Measurements from ENCODE around the gene DCPS. TPM values are rescaled to one million over a fixed set of nuclear protein-coding genes. Genes with fewer than 3 reads are reported as not detected.

The DCPS gene
- total and polyA plus RNA-seq, 4 donors = 10.7 to 26.3 (median 20.4) TPM

DNA sequence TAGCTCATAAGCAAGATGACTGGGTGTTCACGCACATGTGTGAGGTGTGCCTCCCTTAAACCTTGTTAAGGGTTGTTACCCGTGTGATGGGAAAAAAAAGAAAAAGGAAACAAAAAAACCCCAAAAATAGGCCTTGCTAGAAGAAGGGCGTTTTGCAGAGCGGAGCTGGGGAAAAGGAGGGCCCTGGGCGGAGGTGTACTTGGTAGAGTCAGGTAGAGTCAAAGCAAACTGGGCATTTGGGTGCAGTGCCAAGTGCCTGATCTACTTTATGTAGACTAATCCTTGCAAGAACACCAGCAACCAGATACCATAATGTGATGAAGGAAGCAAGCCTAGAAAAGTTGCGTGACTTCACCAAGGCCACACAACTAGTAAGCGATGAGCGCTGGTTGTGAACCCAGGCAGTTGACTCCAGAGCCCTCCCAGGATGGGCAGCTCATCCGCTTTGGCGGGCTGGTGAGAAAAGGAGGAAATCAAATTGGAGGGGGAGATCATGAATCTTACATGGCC is 22.1 kb upstream of the DCPS start:
- DNase-seq (no peak), ATAC-seq (ENCODE audit: insufficient read depth, low FRiP score) (no peak)
- peaks cover 4 to 16% (median 8%) of the 10 kb centered on the region in 5 donors for H3K4me1 ChIP-seq (ENCODE audit: control insufficient read depth in 5 of 5, insufficient read depth in 5 of 5, low read length in 5 of 5)
- peaks cover 0 to 11% (median 4%) of the 10 kb centered on the region in 4 donors for H3K36me3 ChIP-seq (ENCODE audit: control insufficient read depth in 4 of 4, insufficient read depth in 4 of 4, low read length in 4 of 4)
- H3K27ac ChIP-seq (ENCODE audit: low read depth in 1 of 2, low read length in 1 of 2) = peak overlapping the region; percentile 82 to 88
- H3K27me3 ChIP-seq (ENCODE audit: control insufficient read depth in 3 of 3, insufficient read depth in 3 of 3, low read length in 2 of 3) = no peaks in the 10 kb centered on the region
- H3K9me3 ChIP-seq (ENCODE audit: control insufficient read depth in 4 of 4, insufficient read depth in 3 of 4, low read length in 3 of 4) = no peaks in the 10 kb centered on the region
- no peak overlapping the region for H3K9ac ChIP-seq (ENCODE audit: insufficient read depth in 1 of 2, low read length in 2 of 2)
- TF ChIP-seq CTCF (IDR thresholded peaks at IDR 0.05; ENCODE audit: control extremely low read depth, extremely low read depth) = no peak
- no peak overlapping the region for H3K4me3 ChIP-seq
- 71 to 75% methylated on average over 10 of the region's 10 CpGs for WGBS, 2 donors

DNA sequence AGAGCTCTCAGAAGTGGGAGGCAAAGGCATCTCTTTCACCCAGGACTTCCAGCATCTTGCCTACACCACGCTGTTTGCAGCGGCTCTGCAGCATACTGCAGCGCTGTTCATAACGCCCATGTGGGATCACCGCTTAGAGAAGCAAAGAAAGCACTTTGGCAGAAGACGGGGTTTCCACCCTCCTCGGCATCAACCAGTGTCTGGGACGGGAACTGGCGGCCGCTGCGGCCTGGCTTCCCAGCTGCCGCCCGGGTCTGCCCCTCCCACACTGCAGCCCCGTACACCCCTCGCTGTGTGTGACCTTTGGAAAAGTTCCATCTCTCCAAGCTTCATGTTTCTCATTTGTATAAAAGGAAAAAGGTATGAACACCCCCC is 21.5 kb upstream of the DCPS start:
- H3K9ac ChIP-seq (ENCODE audit: insufficient read depth in 1 of 2, low read length in 2 of 2) = peak overlapping the region; percentile 67 to 70
- H3K27ac ChIP-seq (ENCODE audit: low read depth in 1 of 2, low read length in 1 of 2) = peak overlapping the region; percentile 82 to 88
- H3K9me3 ChIP-seq (ENCODE audit: control insufficient read depth in 4 of 4, insufficient read depth in 3 of 4, low read length in 3 of 4) = no peaks in the 10 kb centered on the region
- ATAC-seq (ENCODE audit: insufficient read depth, low FRiP score) = peak; percentile 31
- no peak for TF ChIP-seq CTCF (IDR thresholded peaks at IDR 0.05; ENCODE audit: control extremely low read depth, extremely low read depth)
- H3K4me3 ChIP-seq = peak overlapping the region; percentile 41
- DNase-seq = peak; percentile 61 to 78 (median 73)
- WGBS, 2 donors = 2 to 4% methylated on average over 15 of the region's 15 CpGs
- H3K4me1 ChIP-seq (ENCODE audit: control insufficient read depth in 5 of 5, insufficient read depth in 5 of 5, low read length in 5 of 5) = peaks cover 4 to 16% (median 8%) of the 10 kb centered on the region in 5 donors
- peaks cover 0 to 5% (median 4%) of the 10 kb centered on the region in 4 donors for H3K36me3 ChIP-seq (ENCODE audit: control insufficient read depth in 4 of 4, insufficient read depth in 4 of 4, low read length in 4 of 4)
- no peaks in the 10 kb centered on the region for H3K27me3 ChIP-seq (ENCODE audit: control insufficient read depth in 3 of 3, insufficient read depth in 3 of 3, low read length in 2 of 3)

DNA sequence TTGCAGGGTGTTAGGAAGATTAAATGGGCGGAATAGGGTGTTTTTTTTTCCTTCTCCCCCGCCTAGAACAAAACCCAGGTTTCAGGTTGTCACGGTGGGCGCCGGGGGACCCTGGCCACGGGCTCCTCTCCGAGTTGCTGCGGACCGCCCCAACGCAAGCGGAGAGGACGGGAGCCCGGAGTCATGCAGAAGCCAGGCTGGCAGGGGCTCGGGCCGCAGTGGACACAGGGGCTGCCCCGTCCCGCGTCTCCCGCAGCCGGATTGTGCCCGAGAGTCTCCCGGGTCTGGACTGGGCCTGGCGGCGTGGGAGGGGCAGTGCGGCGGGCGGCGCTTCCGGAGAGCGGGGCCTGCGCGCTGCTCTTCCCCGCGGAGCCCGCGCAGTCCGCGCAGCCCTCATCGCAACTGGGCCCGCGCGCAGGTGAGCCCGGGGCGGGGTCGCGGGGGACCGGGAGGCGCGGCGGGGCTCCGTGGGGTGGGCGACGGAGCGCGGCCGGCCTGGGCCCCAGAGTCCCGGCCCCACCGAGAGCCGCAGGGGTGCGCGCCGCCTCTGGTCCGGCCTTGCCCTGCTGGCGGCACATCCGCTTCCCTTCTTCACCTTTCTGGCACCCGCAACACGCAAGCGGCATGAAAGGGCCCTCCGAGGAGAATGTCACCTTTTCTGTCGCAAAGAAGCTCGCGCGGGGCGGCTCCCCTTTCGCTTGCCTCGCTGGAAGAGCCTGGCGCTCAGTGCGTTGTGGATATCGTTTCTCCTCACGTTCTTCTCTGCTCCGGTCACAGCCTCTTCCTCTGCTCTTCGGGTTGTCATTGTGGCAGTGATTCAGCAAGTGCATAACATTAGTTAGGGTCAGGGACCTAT is 20.9 kb upstream of the DCPS start, which contains the start of gene TIRAP:
Gene TIRAP, plus strand, starts transcription at position 358 of the 856 bp plus-strand sequence. CDS start 7,802 bp downstream, outside the sequence.
- WGBS, 2 donors = 0% methylated on average over 69 to 82 of the region's 82 CpGs
- ATAC-seq (ENCODE audit: insufficient read depth, low FRiP score) = peak; percentile 88

More for the DNA sequence above, 20.9 kb upstream of the DCPS start, which contains the start of gene TIRAP:
- Histone ChIP-seq H3K27ac (ENCODE audit: low read depth in 1 of 2, low read length in 1 of 2) (peak within 1 kb of the TSS; percentile 82 to 88), H3K9ac (ENCODE audit: insufficient read depth in 1 of 2, low read length in 2 of 2) (peak within 1 kb of the TSS; percentile 67 to 86), H3K9me3 (ENCODE audit: control insufficient read depth in 4 of 4, insufficient read depth in 3 of 4, low read length in 3 of 4) (no peaks in the 10 kb centered on the region), H3K36me3 (ENCODE audit: control insufficient read depth in 4 of 4, insufficient read depth in 4 of 4, low read length in 4 of 4) (no peaks in the 10 kb centered on the region), H3K27me3 (ENCODE audit: control insufficient read depth in 3 of 3, insufficient read depth in 3 of 3, low read length in 2 of 3) (no peaks in the 10 kb centered on the region), H3K4me1 (ENCODE audit: control insufficient read depth in 5 of 5, insufficient read depth in 5 of 5, low read length in 5 of 5) (peaks cover 4 to 16% (median 8%) of the 10 kb centered on the region in 5 donors), H3K4me3 (peak within 1 kb of the TSS; percentile 41)
- DNase-seq = peak; percentile 74 to 78 (median 75)
- TF ChIP-seq CTCF (IDR thresholded peaks at IDR 0.05; ENCODE audit: control extremely low read depth, extremely low read depth) = no peak

Measured in lung (tissue), 12 donors.